Upper lobe of left lung (tissue), 6 donors: Measurements from ENCODE around the gene FYB1. TPM values are rescaled to one million over a fixed set of nuclear protein-coding genes. Genes with fewer than 3 reads are reported as not detected.

ENCODE experiments used
- ATAC-seq, 2 donors: fragments of 200-7000 bp; cut with Tn5 transposase; one replicate each; pipeline ENCODE4 v1.9.1; 2022; ENCODE audit warnings: mild to moderate bottlenecking in 2 of 2, moderate library complexity in 2 of 2; ENCODE audit not compliant: low FRiP score in 2 of 2
- DNase-seq, 2 donors: peaks; one replicate each; pipeline ENCODE4 v3.0.0-alpha.2; 2019 to 2020
- H3K27ac ChIP-seq, 4 donors: fragments of 200-600 bp; sonication (generic); one replicate each; pipeline ENCODE4 v1.5.1; 2016 to 2019
- H3K27me3 ChIP-seq, 4 donors: fragments of 200-600 bp; sonication (generic); one replicate each; pipeline ENCODE4 v1.5.1; 2017 to 2019
- H3K36me3 ChIP-seq, 4 donors: fragments of 200-600 bp; sonication (generic); one replicate each; pipeline ENCODE4 v1.5.1; 2016 to 2019
- H3K4me1 ChIP-seq, 4 donors: fragments of 200-600 bp; sonication (generic); one replicate each; pipeline ENCODE4 v1.5.1; 2018 to 2019
- H3K4me3 ChIP-seq, 4 donors: fragments of 200-600 bp; sonication (generic); one replicate each; pipeline ENCODE4 v1.5.1; 2017 to 2019; ENCODE audit warnings: mild to moderate bottlenecking in 2 of 4, moderate library complexity in 1 of 4
- H3K9me3 ChIP-seq, 4 donors: fragments of 200-600 bp; sonication (generic); one replicate each; pipeline ENCODE4 v1.5.1; 2018 to 2019
- EP300 ChIP-seq, 4 donors: sonication (generic); formaldehyde crosslinking; IDR thresholded peaks; one replicate each; pipeline ENCODE4 v1.5.1; 2017; ENCODE audit warnings: antibody characterized with exemption in 4 of 4, control low read depth in 2 of 4
- POLR2A ChIP-seq, 4 donors: fragments of 450-650 bp; IDR thresholded peaks; one replicate each; pipeline ENCODE4 v1.5.1; 2016 to 2017; ENCODE audit warnings: antibody characterized with exemption in 4 of 4, mild to moderate bottlenecking in 2 of 4
- POLR2AphosphoS5 ChIP-seq, 2 donors: sonication (generic); formaldehyde crosslinking; IDR thresholded peaks; one replicate each; pipeline ENCODE4 v1.5.1; 2017; ENCODE audit warnings: antibody characterized with exemption in 2 of 2
- WGBS, 2 donors: methylation state at CpG; one replicate each; pipeline ENCODE4 v1.1.5; 2017 to 2018; 5-methylcytosine and 5-hydroxymethylcytosine counted together
- total RNA-seq, 6 donors: library from RNA; depleted of rRNA in 4 of 6; stranded (reverse); fragments of >200 nt in 4 of 6; gene quantifications; one replicate each; pipeline versions ENCODE4 v1.1.0 to v1.2.1, GENCODE V29; 2016 to 2021
- TF ChIP-seq, protein P1 (sequence below), 6 experiments: fragments of 450-650 bp in 4 of 6; fragments of 200-600 bp in 2 of 6; sonication (generic) in 2 of 6; IDR thresholded peaks; one replicate each; pipeline ENCODE4 v1.5.1; 2016 to 2019; ENCODE audit warnings: antibody characterized with exemption in 6 of 6
- donor health status: DM: no; HTN: no; CAD: no; lungs with moderate emphysema.
- donor health status: DM: no; HTN: yes; CAD: no; lungs with severe emphysema.

FYB1 gene
- total RNA-seq, 6 donors from 2014 or later = 24.0 to 97.4 (median 42.5) TPM

DNA sequence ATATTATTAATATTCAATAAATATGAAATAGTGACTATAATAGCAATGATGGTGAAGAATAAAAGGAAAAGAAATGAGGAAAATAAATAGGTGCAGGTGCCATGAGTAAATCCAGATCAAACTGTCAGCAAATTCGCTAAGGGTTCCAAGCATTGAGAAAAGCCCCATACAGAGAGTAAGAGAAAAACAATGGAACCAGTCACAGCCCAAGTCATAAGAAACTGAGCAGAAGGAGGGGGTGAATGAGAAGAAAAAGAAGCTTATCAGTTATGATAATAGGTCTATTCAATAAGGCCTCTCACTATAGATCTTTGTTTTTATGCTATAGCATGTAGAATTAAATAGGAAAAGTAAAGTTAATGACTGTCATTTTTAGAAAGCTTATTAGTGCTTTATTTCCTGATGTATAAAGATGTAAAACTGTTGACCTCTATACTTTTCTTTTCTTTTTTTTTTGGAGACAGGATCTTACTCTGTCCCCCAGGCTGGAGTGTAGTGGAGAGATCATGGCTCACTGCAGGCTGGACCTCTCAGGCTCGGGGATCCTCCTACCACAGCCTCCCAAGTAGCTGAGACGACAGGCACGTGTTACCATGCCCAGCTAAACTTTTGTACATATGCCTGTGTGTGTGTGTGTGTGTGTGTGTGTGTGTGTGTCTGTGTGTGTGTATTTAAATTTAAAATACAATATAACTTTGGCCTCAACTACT is 72.4 kb downstream of the FYB1 start:
- no peaks in the 10 kb centered on the region for H3K36me3 ChIP-seq
- TF ChIP-seq EP300 (IDR thresholded peaks at IDR 0.05) (no peak), POLR2AphosphoS5 (IDR thresholded peaks at IDR 0.05) (no peak), POLR2A (IDR thresholded peaks at IDR 0.05) (no peak)
- TF ChIP-seq, protein P1, sequence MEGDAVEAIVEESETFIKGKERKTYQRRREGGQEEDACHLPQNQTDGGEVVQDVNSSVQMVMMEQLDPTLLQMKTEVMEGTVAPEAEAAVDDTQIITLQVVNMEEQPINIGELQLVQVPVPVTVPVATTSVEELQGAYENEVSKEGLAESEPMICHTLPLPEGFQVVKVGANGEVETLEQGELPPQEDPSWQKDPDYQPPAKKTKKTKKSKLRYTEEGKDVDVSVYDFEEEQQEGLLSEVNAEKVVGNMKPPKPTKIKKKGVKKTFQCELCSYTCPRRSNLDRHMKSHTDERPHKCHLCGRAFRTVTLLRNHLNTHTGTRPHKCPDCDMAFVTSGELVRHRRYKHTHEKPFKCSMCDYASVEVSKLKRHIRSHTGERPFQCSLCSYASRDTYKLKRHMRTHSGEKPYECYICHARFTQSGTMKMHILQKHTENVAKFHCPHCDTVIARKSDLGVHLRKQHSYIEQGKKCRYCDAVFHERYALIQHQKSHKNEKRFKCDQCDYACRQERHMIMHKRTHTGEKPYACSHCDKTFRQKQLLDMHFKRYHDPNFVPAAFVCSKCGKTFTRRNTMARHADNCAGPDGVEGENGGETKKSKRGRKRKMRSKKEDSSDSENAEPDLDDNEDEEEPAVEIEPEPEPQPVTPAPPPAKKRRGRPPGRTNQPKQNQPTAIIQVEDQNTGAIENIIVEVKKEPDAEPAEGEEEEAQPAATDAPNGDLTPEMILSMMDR (IDR thresholded peaks at IDR 0.05) = no peak
- H3K4me3 ChIP-seq = no peak overlapping the region
- H3K27me3 ChIP-seq = no peaks in the 10 kb centered on the region
- H3K27ac ChIP-seq = no peak overlapping the region
- DNase-seq (no peak), ATAC-seq (no peak)
- 88 to 93% methylated on average over 4 of the region's 4 CpGs for whole genome bisulfite sequencing, 2 donors
- peaks cover 0 to 5% (median 1%) of the 10 kb centered on the region in 4 donors for H3K4me1 ChIP-seq
- no peaks in the 10 kb centered on the region for H3K9me3 ChIP-seq

DNA sequence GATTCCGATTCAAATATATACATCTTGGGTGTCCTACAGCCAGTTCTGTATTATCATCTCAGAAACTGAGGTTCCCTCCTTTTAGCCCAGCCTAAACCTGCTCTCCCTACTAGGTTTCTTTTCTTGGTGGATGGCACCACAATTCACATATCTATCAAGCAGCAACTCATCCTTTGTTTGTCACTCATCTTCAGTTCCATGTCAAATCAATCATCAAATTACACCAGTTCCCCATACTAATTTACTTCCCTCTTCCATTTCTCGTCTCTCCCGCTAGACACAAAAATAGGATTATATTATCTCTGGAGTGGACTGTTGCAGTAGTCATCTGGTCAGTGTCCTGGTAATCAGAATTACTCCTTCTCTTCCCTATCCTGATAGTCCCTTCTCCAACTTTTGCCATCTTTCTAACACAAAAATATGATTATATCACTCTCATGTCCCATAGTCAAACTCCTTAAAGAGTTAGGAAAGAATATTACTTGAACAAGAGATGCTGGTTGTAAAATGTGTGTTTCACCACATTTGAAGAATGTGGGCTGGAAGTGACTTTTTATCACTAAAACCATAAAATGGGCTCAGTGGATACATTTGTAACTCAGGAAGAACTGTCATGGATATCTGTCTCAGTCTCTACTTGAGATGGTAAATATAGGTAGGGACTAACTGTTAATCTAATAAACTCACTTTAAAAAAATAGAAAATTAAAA is 76.1 kb downstream of the FYB1 start:
- Histone ChIP-seq H3K27ac (no peak overlapping the region), H3K9me3 (no peaks in the 10 kb centered on the region), H3K4me1 (no peaks in the 10 kb centered on the region), H3K36me3 (no peaks in the 10 kb centered on the region), H3K4me3 (no peak overlapping the region), H3K27me3 (no peaks in the 10 kb centered on the region)
- 79 to 89% methylated on average over 3 of the region's 3 CpGs for whole genome bisulfite sequencing, 2 donors
- DNase-seq (no peak), ATAC-seq (no peak)
- TF ChIP-seq EP300 (IDR thresholded peaks at IDR 0.05) (no peak), POLR2AphosphoS5 (IDR thresholded peaks at IDR 0.05) (no peak), POLR2A (IDR thresholded peaks at IDR 0.05) (no peak)
- TF ChIP-seq, protein P1 (IDR thresholded peaks at IDR 0.05) = no peak

DNA sequence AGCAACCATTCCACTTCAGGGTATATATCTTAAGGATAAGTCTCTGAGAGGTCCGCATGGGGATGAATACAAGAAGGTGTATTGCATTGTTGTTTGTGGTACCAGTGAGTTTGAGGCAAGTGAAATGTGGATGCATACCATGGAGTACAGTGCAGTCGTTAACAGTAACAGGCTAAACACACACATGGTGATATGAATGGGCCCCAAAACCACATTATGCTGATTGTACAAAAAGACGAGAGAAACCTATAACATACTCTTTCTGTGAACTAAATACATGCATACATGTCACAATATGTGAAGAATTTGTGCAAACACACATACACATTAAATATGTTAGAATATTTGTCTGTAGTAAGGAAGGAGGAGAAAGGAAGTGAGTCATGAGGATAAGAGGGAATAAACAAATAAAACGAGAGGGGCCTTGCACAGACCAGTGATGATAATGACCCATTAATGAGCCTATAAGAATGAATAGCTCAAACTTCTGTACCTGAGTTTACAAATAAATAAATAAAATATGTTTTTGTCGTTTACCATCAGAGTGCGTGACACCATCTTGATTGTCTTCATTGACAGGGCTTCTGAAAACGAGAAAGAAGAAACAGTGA is 78.7 kb downstream of the FYB1 start:
- ATAC-seq (no peak), DNase-seq (no peak)
- no peak overlapping the region for H3K27ac ChIP-seq
- TF ChIP-seq POLR2AphosphoS5 (IDR thresholded peaks at IDR 0.05) (no peak), POLR2A (IDR thresholded peaks at IDR 0.05) (no peak), EP300 (IDR thresholded peaks at IDR 0.05) (no peak)
- TF ChIP-seq, protein P1 (IDR thresholded peaks at IDR 0.05) = no peak
- no peaks in the 10 kb centered on the region for H3K27me3 ChIP-seq
- no peaks in the 10 kb centered on the region for H3K36me3 ChIP-seq
- H3K4me1 ChIP-seq = no peaks in the 10 kb centered on the region
- 86 to 88% methylated on average over 7 of the region's 7 CpGs for WGBS, 2 donors
- H3K9me3 ChIP-seq = no peaks in the 10 kb centered on the region
- no peak overlapping the region for H3K4me3 ChIP-seq

DNA sequence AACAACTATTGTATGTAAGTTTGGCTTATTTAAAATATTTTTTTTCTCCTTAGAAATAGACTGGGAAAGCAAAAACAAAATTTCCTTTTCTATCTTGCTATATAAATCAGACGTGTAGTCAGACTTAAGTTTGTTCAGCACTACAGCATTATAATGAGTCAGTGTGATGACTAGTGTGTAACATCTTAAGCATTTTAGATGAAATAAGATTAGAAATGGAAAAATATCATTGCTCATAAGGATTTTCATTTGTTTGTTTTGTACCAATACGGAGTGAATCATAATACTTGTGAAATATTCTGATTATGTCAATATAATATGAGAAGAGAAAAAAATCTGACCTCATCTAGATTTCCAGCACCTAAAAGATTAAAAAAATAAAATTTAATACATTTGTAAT is 80.5 kb downstream of the FYB1 start:
- Histone ChIP-seq H3K4me3 (no peak overlapping the region), H3K4me1 (no peaks in the 10 kb centered on the region), H3K36me3 (peaks cover 0 to 3% (median 0%) of the 10 kb centered on the region in 4 donors), H3K27me3 (no peaks in the 10 kb centered on the region), H3K27ac (no peak overlapping the region), H3K9me3 (no peaks in the 10 kb centered on the region)
- ATAC-seq (peak in 1 of 2 donors; percentile 50), DNase-seq (no peak)
- TF ChIP-seq POLR2AphosphoS5 (IDR thresholded peaks at IDR 0.05) = no peak
- TF ChIP-seq, protein P1 (IDR thresholded peaks at IDR 0.05) = no peak
- no peak for TF ChIP-seq EP300 (IDR thresholded peaks at IDR 0.05)
- TF ChIP-seq POLR2A (IDR thresholded peaks at IDR 0.05) = no peak
- 73 to 78% methylated on average over 2 of the region's 2 CpGs for WGBS, 2 donors
